Neural cell (in vitro differentiated cells): ENCODE measurements around the gene LYZL6. TPM values are rescaled to one million over a fixed set of nuclear protein-coding genes. Genes with fewer than 3 reads are reported as not detected.

Experiments
- H2AFZ ChIP-seq: fragments of 200-600, 300-800 bp; sonication (generic), shearing (Covaris generic); 2 replicates; pipeline ENCODE4 v1.6.0; 2014; ENCODE audit warnings: low read depth, mild to moderate bottlenecking, antibody characterized with exemption, low read length, moderate library complexity
- H3F3A ChIP-seq: fragments of 200-600 bp; shearing (Covaris generic); 2 replicates; pipeline ENCODE4 v1.6.1; 2016; ENCODE audit warnings: mild to moderate bottlenecking, moderate library complexity, mixed read lengths, antibody characterized with exemption, low read length; ENCODE audit not compliant: insufficient read depth, poor library complexity, severe bottlenecking
- H3K27ac ChIP-seq: fragments of 200-600, 300-800 bp; sonication (generic), shearing (Covaris generic); 2 replicates; pipeline ENCODE4 v1.5.1; 2014; ENCODE audit warnings: mild to moderate bottlenecking, low read length, moderate library complexity
- H3K27me3 ChIP-seq: fragments of 300-800, 200-600 bp; sonication (generic), shearing (Covaris generic); 2 replicates; pipeline ENCODE4 v1.6.0; 2014; ENCODE audit warnings: mild to moderate bottlenecking, low read depth, low read length, moderate library complexity; ENCODE audit not compliant: insufficient read depth
- H3K36me3 ChIP-seq: fragments of 300-800, 200-600 bp; sonication (generic), shearing (Covaris generic); 2 replicates; pipeline ENCODE4 v1.5.1; 2014; ENCODE audit warnings: mild to moderate bottlenecking, antibody characterized with exemption, low read length, moderate library complexity; ENCODE audit not compliant: insufficient read depth
- H3K4me2 ChIP-seq: fragments of 300-800, 200-600 bp; sonication (generic), shearing (Covaris generic); 2 replicates; pipeline ENCODE4 v1.6.0; 2014; ENCODE audit warnings: mild to moderate bottlenecking, low read length
- H3K4me3 ChIP-seq: fragments of 300-800, 200-600 bp; sonication (generic), shearing (Covaris generic); 2 replicates; pipeline ENCODE4 v1.5.1; 2014; ENCODE audit warnings: mild to moderate bottlenecking, low read length, moderate library complexity
- H3K79me2 ChIP-seq: fragments of 200-600 bp; shearing (Covaris generic); replicated peaks from 2 replicates; pipeline ENCODE4 v1.6.0; 2014; ENCODE audit warnings: mild to moderate bottlenecking, low read length, moderate library complexity; ENCODE audit not compliant: insufficient read depth
- H3K9ac ChIP-seq: fragments of 300-800, 200-600 bp; sonication (generic), shearing (Covaris generic); 2 replicates; pipeline ENCODE4 v1.6.1; 2016; ENCODE audit warnings: mild to moderate bottlenecking, low read length, mixed read lengths
- H3K9me2 ChIP-seq: fragments of 200-600 bp; shearing (Covaris generic); 2 replicates; pipeline ENCODE4 v1.6.1; 2016; ENCODE audit warnings: mild to moderate bottlenecking, low read length, mixed read lengths; ENCODE audit not compliant: insufficient read depth
- H3K9me3 ChIP-seq: fragments of 200-600, 300-800 bp; sonication (generic), shearing (Covaris generic); 2 replicates; pipeline ENCODE4 v1.6.1; 2016; ENCODE audit warnings: mild to moderate bottlenecking, mixed run types, low read length, moderate library complexity, mixed read lengths
- H4K20me1 ChIP-seq: fragments of 200-600 bp; shearing (Covaris generic); 2 replicates; pipeline ENCODE4 v1.6.1; 2016; ENCODE audit warnings: mild to moderate bottlenecking, mixed run types; ENCODE audit not compliant: insufficient read depth
- CTCF ChIP-seq: fragments of 450-650 bp; IDR thresholded peaks from 2 replicates; pipeline ENCODE4 v1.5.1; 2014; ENCODE audit warnings: antibody characterized with exemption, mild to moderate bottlenecking, moderate library complexity; ENCODE audit not compliant: poor library complexity, severe bottlenecking
- EP300 ChIP-seq: fragments of 450-650 bp; conservative IDR thresholded peaks from 2 replicates; pipeline ENCODE4 v1.6.1; 2014; ENCODE audit warnings: antibody characterized with exemption, mild to moderate bottlenecking, moderate library complexity; ENCODE audit not compliant: poor library complexity, severe bottlenecking
- EZH2 ChIP-seq: fragments of 200-600, 300-800 bp; shearing (Covaris generic), sonication (generic); IDR thresholded peaks from 2 replicates; pipeline ENCODE4 v1.6.1; 2014; ENCODE audit warnings: antibody characterized with exemption, low read length, borderline replicate concordance, mild to moderate bottlenecking; ENCODE audit not compliant: insufficient read depth, poor library complexity, severe bottlenecking
- MXI1 ChIP-seq: fragments of 450-650 bp; conservative IDR thresholded peaks from 2 replicates; pipeline ENCODE4 v1.6.1; 2014; ENCODE audit warnings: antibody characterized with exemption, mild to moderate bottlenecking; ENCODE audit not compliant: poor library complexity, severe bottlenecking
- POLR2AphosphoS5 ChIP-seq: IDR thresholded peaks from 2 replicates; pipeline ENCODE4 v1.6.1; 2012
- RAD21 ChIP-seq: fragments of 450-650 bp; conservative IDR thresholded peaks from 2 replicates; pipeline ENCODE4 v1.6.1; 2014; ENCODE audit warnings: antibody characterized with exemption, mild to moderate bottlenecking, moderate library complexity
- REST ChIP-seq: IDR thresholded peaks from 2 replicates; pipeline ENCODE4 v1.6.1; 2012; ENCODE audit warnings: borderline replicate concordance
- SMC3 ChIP-seq: fragments of 450-650 bp; conservative IDR thresholded peaks from 2 replicates; pipeline ENCODE4 v1.6.1; 2014; ENCODE audit warnings: antibody characterized with exemption, mild to moderate bottlenecking, moderate library complexity; ENCODE audit not compliant: poor library complexity
- TAF1 ChIP-seq: IDR thresholded peaks from 2 replicates; pipeline ENCODE4 v1.6.1; 2012; ENCODE audit warnings: low read depth
- polyA plus RNA-seq: library from polyadenylated mRNA; depleted of rRNA; stranded (reverse); fragments of >200 nt; gene quantifications from 2 replicates; pipeline ENCODE4 v1.2.3, GENCODE V29; 2014

Gene LYZL6
- polyA plus RNA-seq, 1 donor from 2014 or later = not detected

GRCh38 chr17:35920229-35920628, 23.3 kb downstream of the LYZL6 start:
- Histone ChIP-seq H3K27ac (no peak overlapping the region), H3K79me2 (no peaks in the 10 kb centered on the region), H4K20me1 (no peaks in the 10 kb centered on the region)

GRCh38 chr17:35918665-35919064, 24.8 kb downstream of the LYZL6 start:
- H3K9ac ChIP-seq = no peak overlapping the region
- H3K27ac ChIP-seq = no peak overlapping the region
- H3K4me2 ChIP-seq = no peak overlapping the region
- no peaks in the 10 kb centered on the region for H3K79me2 ChIP-seq
- H3K9me3 ChIP-seq = no peaks in the 10 kb centered on the region
- no peaks in the 10 kb centered on the region for H4K20me1 ChIP-seq
- no peaks in the 10 kb centered on the region for H3K9me2 ChIP-seq
- H3K4me3 ChIP-seq = no peak overlapping the region
- H2AFZ ChIP-seq = no peak overlapping the region
- no peaks in the 10 kb centered on the region for H3K27me3 ChIP-seq
- H3K36me3 ChIP-seq = no peaks in the 10 kb centered on the region
- no peaks in the 10 kb centered on the region for H3F3A ChIP-seq
- TF ChIP-seq CTCF = no peak
- no peak for TF ChIP-seq MXI1
- TF ChIP-seq EP300 = no peak
- TF ChIP-seq SMC3 = no peak
- TF ChIP-seq POLR2AphosphoS5 = no peak
- no peak for TF ChIP-seq RAD21
- no peak for TF ChIP-seq EZH2
- TF ChIP-seq TAF1 = no peak

More at GRCh38 chr17:35920229-35920628, 23.3 kb downstream of the LYZL6 start:
- Histone ChIP-seq H3K4me2 (no peak overlapping the region), H3K36me3 (no peaks in the 10 kb centered on the region), H3K4me3 (no peak overlapping the region), H3F3A (no peaks in the 10 kb centered on the region), H3K9me2 (no peaks in the 10 kb centered on the region), H3K9ac (no peak overlapping the region), H2AFZ (no peak overlapping the region), H3K27me3 (no peaks in the 10 kb centered on the region), H3K9me3 (no peaks in the 10 kb centered on the region)
- TF ChIP-seq MXI1 = no peak
- no peak for TF ChIP-seq RAD21
- TF ChIP-seq TAF1 = no peak
- TF ChIP-seq EZH2 = no peak
- TF ChIP-seq CTCF = no peak
- no peak for TF ChIP-seq POLR2AphosphoS5
- TF ChIP-seq EP300 = no peak
- TF ChIP-seq SMC3 = no peak
- no peak for TF ChIP-seq REST
